Ectodermal cell (in vitro differentiated cells): ENCODE data around the gene TRAM2.
A peak's percentile ranks its signal among the peaks of the same experiment; 100 is the strongest.

ENCODE experiments used
- H3K27ac ChIP-seq: 2 replicates; pipeline ENCODE4 v1.7.0; 2013; ENCODE audit warnings: mild to moderate bottlenecking, low read depth, low read length; ENCODE audit not compliant: insufficient read depth, poor library complexity, severe bottlenecking
- H3K27me3 ChIP-seq: 2 replicates; pipeline ENCODE4 v1.7.0; 2013; ENCODE audit warnings: mild to moderate bottlenecking, low read length; ENCODE audit not compliant: insufficient read depth, control insufficient read depth, poor library complexity, severe bottlenecking
- H3K36me3 ChIP-seq: one replicate; pipeline ENCODE4 v1.7.0; 2013; ENCODE audit warnings: low read length; ENCODE audit not compliant: control insufficient read depth, insufficient read depth
- H3K4me1 ChIP-seq: one replicate; pipeline ENCODE4 v1.7.0; 2013; ENCODE audit warnings: low read length; ENCODE audit not compliant: control insufficient read depth, insufficient read depth
- H3K4me3 ChIP-seq: 2 replicates; pipeline ENCODE4 v1.7.0; 2013; ENCODE audit warnings: low read depth, low read length, control low read depth; ENCODE audit not compliant: insufficient read depth
- H3K9me3 ChIP-seq: 2 replicates; pipeline ENCODE4 v1.7.0; 2013; ENCODE audit warnings: mild to moderate bottlenecking, low read length, moderate library complexity; ENCODE audit not compliant: control insufficient read depth
- WGBS, 2 experiments: methylation state at CpG; one replicate each; pipeline ENCODE4 v1.1.7; 2013; ENCODE audit warnings: missing lambda C conversion rate in 2 of 2; 5-methylcytosine and 5-hydroxymethylcytosine counted together

The TRAM2 gene

GRCh38 chr6:52580905-52581304 is 4.0 kb upstream of the TRAM2 start:
- H3K4me3 ChIP-seq, result no peak overlapping the region
- 92 to 97% methylated on average over 7 of the region's 7 CpGs for WGBS, 2 experiments
- no peak overlapping the region for H3K27ac ChIP-seq
- no peaks in the 10 kb centered on the region for H3K9me3 ChIP-seq
- no peaks in the 10 kb centered on the region for H3K27me3 ChIP-seq
- peaks cover 4% of the 10 kb centered on the region for H3K4me1 ChIP-seq
- no peaks in the 10 kb centered on the region for H3K36me3 ChIP-seq

- H3K9me3 ChIP-seq, result no peaks in the 10 kb centered on the region
- H3K36me3 ChIP-seq, result no peaks in the 10 kb centered on the region
- H3K4me1 ChIP-seq, result peaks cover 19% of the 10 kb centered on the region
- H3K27me3 ChIP-seq, result no peaks in the 10 kb centered on the region
- 93 to 94% methylated on average over 5 to 6 of the region's 6 CpGs for WGBS, 2 experiments
- no peak overlapping the region for H3K27ac ChIP-seq
- no peak overlapping the region for H3K4me3 ChIP-seq
Observed at GRCh38 chr6:52579006-52579660, 2.3 kb upstream of the TRAM2 start.

DNA sequence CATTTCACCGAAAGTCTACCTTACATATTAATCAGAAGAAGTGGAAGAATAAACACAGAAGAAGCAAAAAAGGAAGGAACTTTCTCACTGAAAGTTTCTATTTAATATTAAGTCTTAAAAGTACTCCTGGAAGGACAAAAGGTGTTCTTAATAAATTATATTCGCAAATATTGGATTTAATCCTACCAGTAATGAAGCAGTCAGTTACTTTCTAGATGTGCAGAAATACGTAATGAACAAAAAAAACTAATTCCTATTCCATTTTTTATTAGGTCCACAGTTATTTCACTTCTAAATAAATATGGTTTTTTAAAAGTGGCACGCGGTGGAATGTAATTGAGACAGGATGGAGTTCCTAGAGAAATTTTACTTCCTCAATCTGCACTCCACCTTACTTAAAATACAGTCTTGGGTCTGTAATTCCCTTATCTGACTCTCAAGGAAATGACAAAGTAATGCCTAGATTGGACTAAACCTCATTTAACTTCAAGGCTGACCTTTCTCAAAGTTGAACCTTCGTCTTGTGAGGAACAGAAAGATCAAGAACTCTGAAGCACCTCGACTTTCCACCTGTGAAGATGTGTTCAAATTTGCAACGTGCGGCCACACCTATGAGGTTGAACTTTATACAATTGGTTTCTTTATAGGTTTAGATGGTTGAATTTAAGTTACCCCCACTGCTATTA is 1.1 kb upstream of the TRAM2 start:
- peak overlapping the region; percentile 85 for H3K27ac ChIP-seq
- 92 to 100% methylated on average over 4 to 8 of the region's 9 CpGs for WGBS, 2 experiments
- peak overlapping the region; percentile 61 for H3K4me3 ChIP-seq

DNA sequence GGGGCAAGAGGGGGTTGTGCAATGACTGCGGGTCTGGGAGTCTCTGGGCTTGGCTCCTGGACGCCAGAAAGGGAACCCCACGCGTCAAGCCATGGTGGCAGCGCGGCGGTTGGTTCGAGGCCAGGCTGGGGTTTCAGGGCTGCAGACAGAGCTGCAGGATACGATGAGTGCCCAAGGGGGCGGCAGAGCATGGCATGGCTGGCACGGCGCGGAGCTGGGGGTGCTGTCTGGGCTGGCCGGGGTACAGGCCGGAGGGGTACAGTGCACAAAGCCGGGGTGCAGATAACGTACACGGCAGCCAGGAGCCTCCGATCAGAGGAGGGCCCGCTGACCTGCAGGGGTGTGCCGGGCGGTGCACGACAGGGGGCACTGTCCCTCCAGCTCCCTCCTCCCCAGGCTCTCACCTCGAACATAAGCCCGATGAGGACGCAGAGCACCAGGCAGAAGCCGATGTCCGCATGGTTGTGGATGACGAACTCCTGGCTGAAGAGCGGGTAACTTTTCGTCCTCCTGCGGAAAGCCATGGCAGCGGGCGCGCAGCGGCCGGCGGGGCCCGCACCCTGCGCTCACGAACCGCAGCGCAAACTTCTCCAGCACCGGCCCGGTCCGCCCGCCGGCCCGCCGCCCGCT is 353 bp downstream of the TRAM2 start:
- H3K27ac ChIP-seq, result peak overlapping the region; percentile 22
- H3K9me3 ChIP-seq, result no peaks in the 10 kb centered on the region
- H3K27me3 ChIP-seq, result no peaks in the 10 kb centered on the region
- no peaks in the 10 kb centered on the region for H3K36me3 ChIP-seq
- peaks cover 34% of the 10 kb centered on the region for H3K4me1 ChIP-seq
- peak overlapping the region; percentile 65 for H3K4me3 ChIP-seq
- WGBS, 2 experiments, result 3% methylated on average over 51 of the region's 51 CpGs

More for the DNA sequence above, 1.1 kb upstream of the TRAM2 start:
- H3K4me1 ChIP-seq, result peaks cover 25% of the 10 kb centered on the region
- H3K27me3 ChIP-seq, result no peaks in the 10 kb centered on the region
- no peaks in the 10 kb centered on the region for H3K9me3 ChIP-seq
- H3K36me3 ChIP-seq, result no peaks in the 10 kb centered on the region

GRCh38 chr6:52576054-52576391 is 837 bp downstream of the TRAM2 start:
- H3K27ac ChIP-seq, result no peak overlapping the region
- WGBS, 2 experiments, result 62 to 71% methylated on average over 8 of the region's 8 CpGs
- peak overlapping the region; percentile 65 for H3K4me3 ChIP-seq
- H3K4me1 ChIP-seq, result peaks cover 38% of the 10 kb centered on the region
- H3K36me3 ChIP-seq, result no peaks in the 10 kb centered on the region
- no peaks in the 10 kb centered on the region for H3K27me3 ChIP-seq
- no peaks in the 10 kb centered on the region for H3K9me3 ChIP-seq

GRCh38 chr6:52575502-52575892 is 1.4 kb downstream of the TRAM2 start:
- no peaks in the 10 kb centered on the region for H3K9me3 ChIP-seq
- no peaks in the 10 kb centered on the region for H3K36me3 ChIP-seq
- H3K27me3 ChIP-seq, result no peaks in the 10 kb centered on the region
- peaks cover 39% of the 10 kb centered on the region for H3K4me1 ChIP-seq
- H3K4me3 ChIP-seq, result peak overlapping the region; percentile 65
- WGBS, 2 experiments, result 69 to 77% methylated on average over 10 of the region's 10 CpGs
- H3K27ac ChIP-seq, result no peak overlapping the region

GRCh38 chr6:52574709-52575501 is 2.0 kb downstream of the TRAM2 start:
- no peaks in the 10 kb centered on the region for H3K36me3 ChIP-seq
- H3K4me3 ChIP-seq, result peak overlapping the region; percentile 65
- no peak overlapping the region for H3K27ac ChIP-seq
- WGBS, 2 experiments, result 66 to 73% methylated on average over 13 of the region's 13 CpGs
- no peaks in the 10 kb centered on the region for H3K9me3 ChIP-seq
- no peaks in the 10 kb centered on the region for H3K27me3 ChIP-seq
- peaks cover 44% of the 10 kb centered on the region for H3K4me1 ChIP-seq

DNA sequence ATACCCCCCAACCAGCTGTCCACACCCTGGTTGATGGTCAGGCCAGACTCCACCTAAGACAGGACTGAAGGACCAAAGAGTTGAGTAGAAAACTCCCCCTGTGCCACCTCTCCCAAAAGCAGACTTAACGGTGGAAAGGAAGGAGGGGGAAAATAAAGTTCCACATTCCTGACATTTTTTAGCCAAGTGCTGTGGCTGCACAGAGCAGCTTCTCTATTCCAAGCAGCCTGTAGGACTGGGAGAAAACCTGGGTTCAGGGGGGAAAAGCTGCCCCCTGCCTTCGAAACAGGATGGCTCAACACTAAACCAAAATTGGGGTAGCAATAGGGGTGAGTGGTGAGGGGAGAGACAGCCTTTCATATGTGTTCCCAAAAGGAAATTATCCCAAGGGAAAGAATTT is 3.6 kb downstream of the TRAM2 start:
- H3K9me3 ChIP-seq, result no peaks in the 10 kb centered on the region
- 34 to 40% methylated on average over 2 of the region's 2 CpGs for whole genome bisulfite sequencing, 2 experiments
- no peaks in the 10 kb centered on the region for H3K36me3 ChIP-seq
- no peaks in the 10 kb centered on the region for H3K27me3 ChIP-seq
- no peak overlapping the region for H3K4me3 ChIP-seq
- peak overlapping the region; percentile 48 for H3K27ac ChIP-seq
- H3K4me1 ChIP-seq, result peaks cover 44% of the 10 kb centered on the region

DNA sequence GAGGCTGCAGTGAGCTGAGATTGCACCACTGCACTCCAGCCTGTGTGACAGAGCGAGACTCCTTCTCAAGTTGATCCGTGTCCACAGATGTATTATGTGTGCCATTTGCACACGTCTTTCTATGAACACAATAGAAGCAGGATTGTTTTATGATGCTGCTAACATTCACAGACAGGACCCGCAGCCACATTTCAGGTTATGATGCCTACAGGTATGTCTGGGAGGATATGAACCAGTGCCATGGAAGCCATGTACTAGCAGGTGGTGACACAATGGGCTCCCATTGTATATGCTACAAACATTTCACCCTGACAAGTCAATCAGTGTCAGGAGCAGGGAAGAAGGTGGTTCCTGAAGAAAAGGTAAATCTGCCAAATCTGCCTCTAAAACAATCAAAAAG is 4.3 kb downstream of the TRAM2 start:
- Histone ChIP-seq H3K9me3 (no peaks in the 10 kb centered on the region), H3K27me3 (no peaks in the 10 kb centered on the region), H3K27ac (no peak overlapping the region), H3K36me3 (no peaks in the 10 kb centered on the region), H3K4me1 (peaks cover 44% of the 10 kb centered on the region), H3K4me3 (no peak overlapping the region)
- 90 to 96% methylated on average over 4 of the region's 4 CpGs for WGBS, 2 experiments
